ENCODE data around the gene MTFR1L. TPM values are rescaled to one million over a fixed set of nuclear protein-coding genes. Genes with fewer than 3 reads are reported as not detected.

MTFR1L gene
- total RNA-seq, 1 experiment from 2014 or later, result 32.5 TPM

GRCh38 chr1:25786887-25787759 lies 32.6 kb upstream of the MTFR1L start:
- no peak overlapping the region for H2BK15ac ChIP-seq (ENCODE audit: low read depth, low read length)
- H4K20me1 ChIP-seq (ENCODE audit: control insufficient read depth, insufficient read depth, insufficient read length), result no peaks in the 10 kb centered on the region
- no peak overlapping the region for H2BK5ac ChIP-seq (ENCODE audit: insufficient read length, low read length)
- no peak overlapping the region for H3K18ac ChIP-seq (ENCODE audit: insufficient read length, low read depth, low read length)
- Mint-ChIP-seq H3K27me3 (ENCODE audit: low read depth) (no peaks in the 10 kb centered on the region; the same call in 1 of the 2 replicates), H3K4me3 (no peak overlapping the region), H3K27ac (no peak overlapping the region), H3K36me3 (ENCODE audit: insufficient read depth in 1 of 3, low read depth in 3 of 3) (peaks cover 0 to 2% (median 1%) of the 10 kb centered on the region in 3 experiments; a peak in 1 of 7 replicates), H3K9me3 (no peaks in the 10 kb centered on the region), H3K4me1 (peaks cover 22 to 25% of the 10 kb centered on the region in 2 experiments)
- no peak overlapping the region for H4K91ac ChIP-seq (ENCODE audit: insufficient read length, low read depth, low read length)
- no peak overlapping the region for H3K23ac ChIP-seq (ENCODE audit: insufficient read length, low read depth, low read length)
- no peak for TF ChIP-seq CTCF (conservative IDR thresholded peaks at IDR 0.05)
- no peak overlapping the region for H2AK5ac ChIP-seq (ENCODE audit: insufficient read length, low read length)
- H2BK12ac ChIP-seq (ENCODE audit: insufficient read length, low read depth, low read length), result no peak overlapping the region
- H3K23me2 ChIP-seq (ENCODE audit: insufficient read length, low read depth, low read length, poor library complexity, severe bottlenecking), result no peaks in the 10 kb centered on the region
- H3K27ac ChIP-seq (ENCODE audit: insufficient read length, low read depth, low read length), result no peak overlapping the region
- no peak overlapping the region for H2BK120ac ChIP-seq (ENCODE audit: low read depth, low read length, poor library complexity, severe bottlenecking)
- no CpG with 5 or more reads among the region's 11 CpGs for WGBS (ENCODE audit: extremely low coverage, insufficient read length, low lambda C conversion rate)
- H3T11ph ChIP-seq (ENCODE audit: low read length), result no peak overlapping the region
- no peak for DNase-seq
- no peak overlapping the region for H3K9ac ChIP-seq (ENCODE audit: extremely low read depth, insufficient read length, low read length)
- H3K79me1 ChIP-seq (ENCODE audit: insufficient read depth, low read depth, low read length, poor library complexity, severe bottlenecking), result no peaks in the 10 kb centered on the region
- H3K9me3 ChIP-seq (ENCODE audit: control insufficient read depth, low read depth, low read length), result no peaks in the 10 kb centered on the region
- no peak overlapping the region for H3K56ac ChIP-seq (ENCODE audit: insufficient read length, low read depth, low read length)
- H3K4ac ChIP-seq (ENCODE audit: low read depth, low read length), result no peak overlapping the region
- H3K27me3 ChIP-seq (ENCODE audit: insufficient read depth, low read length), result no peaks in the 10 kb centered on the region
- no peak overlapping the region for H4K5ac ChIP-seq (ENCODE audit: insufficient read length, low read depth, low read length)
- no peak overlapping the region for H2AFZ ChIP-seq (ENCODE audit: low read length)
- H3K4me1 ChIP-seq (ENCODE audit: insufficient read depth, low read length), result no peaks in the 10 kb centered on the region
- no peak overlapping the region for H4K8ac ChIP-seq (replicated peaks; ENCODE audit: insufficient read length, low read depth, low read length)
- no peak overlapping the region for H3K14ac ChIP-seq (ENCODE audit: insufficient read depth, low read length)
- no peak overlapping the region for H3K4me2 ChIP-seq (ENCODE audit: insufficient read depth, insufficient read length, low read length)
- H2BK20ac ChIP-seq (ENCODE audit: low read depth, low read length, poor library complexity, severe bottlenecking), result no peak overlapping the region
- no peaks in the 10 kb centered on the region for H3K79me2 ChIP-seq (ENCODE audit: insufficient read depth, low read length)
